ENCODE measurements around the gene MIR17HG.

DNA sequence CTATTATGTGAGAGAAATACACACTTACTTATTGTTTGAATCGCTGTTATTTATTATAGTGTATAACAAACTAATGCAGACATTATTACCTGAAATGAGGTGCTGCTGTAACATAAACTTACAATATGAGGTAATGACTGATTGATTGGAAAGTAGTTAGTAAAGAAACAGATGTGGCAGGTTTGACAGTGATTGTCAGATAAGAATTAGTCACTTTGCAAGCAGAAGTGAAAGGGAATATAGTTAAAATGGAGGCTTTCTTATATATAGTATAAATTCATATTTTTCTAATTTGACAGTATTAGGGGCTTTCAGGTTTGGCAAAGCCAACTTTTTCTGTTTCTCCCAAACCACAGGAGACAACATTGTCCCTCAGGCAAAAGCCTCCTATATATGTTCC, 20.6 kb downstream of the MIR17HG start:
- no peak for TF ChIP-seq MYC (IDR thresholded peaks at IDR 0.05; ENCODE audit: low read depth, low read length)
- TF ChIP-seq, protein P1, sequence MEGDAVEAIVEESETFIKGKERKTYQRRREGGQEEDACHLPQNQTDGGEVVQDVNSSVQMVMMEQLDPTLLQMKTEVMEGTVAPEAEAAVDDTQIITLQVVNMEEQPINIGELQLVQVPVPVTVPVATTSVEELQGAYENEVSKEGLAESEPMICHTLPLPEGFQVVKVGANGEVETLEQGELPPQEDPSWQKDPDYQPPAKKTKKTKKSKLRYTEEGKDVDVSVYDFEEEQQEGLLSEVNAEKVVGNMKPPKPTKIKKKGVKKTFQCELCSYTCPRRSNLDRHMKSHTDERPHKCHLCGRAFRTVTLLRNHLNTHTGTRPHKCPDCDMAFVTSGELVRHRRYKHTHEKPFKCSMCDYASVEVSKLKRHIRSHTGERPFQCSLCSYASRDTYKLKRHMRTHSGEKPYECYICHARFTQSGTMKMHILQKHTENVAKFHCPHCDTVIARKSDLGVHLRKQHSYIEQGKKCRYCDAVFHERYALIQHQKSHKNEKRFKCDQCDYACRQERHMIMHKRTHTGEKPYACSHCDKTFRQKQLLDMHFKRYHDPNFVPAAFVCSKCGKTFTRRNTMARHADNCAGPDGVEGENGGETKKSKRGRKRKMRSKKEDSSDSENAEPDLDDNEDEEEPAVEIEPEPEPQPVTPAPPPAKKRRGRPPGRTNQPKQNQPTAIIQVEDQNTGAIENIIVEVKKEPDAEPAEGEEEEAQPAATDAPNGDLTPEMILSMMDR (IDR thresholded peaks at IDR 0.05; ENCODE audit: low read depth, low read length), result no peak
